GDM1 (cell line): ENCODE measurements around the gene MELTF.

Experiments used
- DNase-seq: peaks from one replicate; lab custom pipeline; 2025; lab: John Stamatoyannopoulos, UW

MELTF gene

GRCh38 chr3:196991581-196992460 is 37.8 kb downstream of the MELTF start:
- DNase-seq = no peak

GRCh38 chr3:196990601-196991007 is 39.0 kb downstream of the MELTF start:
- no peak for DNase-seq

- DNase-seq = no peak
These were observed 39.8 kb downstream of the MELTF start for GRCh38 chr3:196989721-196990262.

DNA sequence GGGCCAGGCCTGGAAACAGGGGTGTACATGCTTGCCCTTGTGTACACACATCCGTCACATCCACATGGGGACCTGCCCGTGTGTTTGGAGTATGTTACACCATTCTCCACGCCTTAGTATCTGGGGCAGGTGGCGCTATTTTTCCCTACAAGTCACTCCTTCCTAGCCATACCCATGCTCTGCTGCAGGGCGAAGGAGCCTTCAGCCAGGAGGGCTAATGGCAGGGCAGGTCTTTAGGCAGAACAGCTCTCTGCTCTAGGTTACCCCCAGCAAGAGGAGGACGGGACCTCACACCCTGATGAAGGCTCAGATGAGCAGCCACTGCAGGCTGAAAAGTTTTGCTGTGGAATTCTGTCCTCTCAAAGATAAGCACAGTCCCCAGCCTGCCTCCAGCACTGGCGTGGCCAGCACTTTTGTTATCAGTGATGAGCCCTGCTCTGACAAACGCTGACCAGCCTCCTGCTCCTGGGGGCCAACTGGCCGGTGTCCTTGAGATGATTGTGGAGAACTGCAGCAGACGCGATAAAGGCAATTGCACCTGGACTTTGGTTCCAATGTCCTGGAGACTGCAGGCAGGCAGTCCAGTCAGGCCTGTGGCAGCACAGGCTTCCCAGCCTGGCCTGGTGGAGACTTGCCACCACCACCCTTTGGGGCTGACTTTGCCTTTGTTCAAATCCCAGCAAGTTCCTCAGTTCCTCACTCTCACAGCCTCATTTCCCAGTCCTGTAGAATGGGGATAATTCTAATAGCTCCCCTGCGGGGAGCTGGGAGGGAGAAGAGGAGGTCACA is 41.2 kb downstream of the MELTF start:
- DNase-seq = no peak

GRCh38 chr3:196987022-196987421 is 42.6 kb downstream of the MELTF start:
- no peak for DNase-seq

- DNase-seq = no peak
These were observed 43.4 kb downstream of the MELTF start for GRCh38 chr3:196985954-196986885.

DNA sequence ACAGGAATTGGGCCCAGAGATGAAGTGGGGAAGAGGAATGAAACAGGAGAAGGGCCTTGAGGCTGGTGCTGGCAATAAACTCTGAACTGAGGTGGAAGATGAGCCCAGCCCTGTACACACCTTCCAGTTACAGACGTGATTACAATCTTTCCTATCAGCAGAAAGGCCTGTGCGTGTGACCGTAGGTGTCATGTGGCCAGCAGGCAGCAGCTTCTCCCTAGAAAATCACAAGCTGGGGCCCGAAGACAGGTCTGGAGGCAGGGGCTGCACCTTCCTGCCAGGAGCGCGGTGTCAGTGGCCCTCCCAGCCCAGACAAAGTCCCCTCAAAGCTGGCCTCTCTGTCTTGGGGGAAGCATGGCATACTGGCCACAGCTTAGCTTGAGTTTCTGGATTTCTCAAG is 44.3 kb downstream of the MELTF start:
- no peak for DNase-seq

GRCh38 chr3:196983186-196983585 is 46.4 kb downstream of the MELTF start:
- no peak for DNase-seq

DNA sequence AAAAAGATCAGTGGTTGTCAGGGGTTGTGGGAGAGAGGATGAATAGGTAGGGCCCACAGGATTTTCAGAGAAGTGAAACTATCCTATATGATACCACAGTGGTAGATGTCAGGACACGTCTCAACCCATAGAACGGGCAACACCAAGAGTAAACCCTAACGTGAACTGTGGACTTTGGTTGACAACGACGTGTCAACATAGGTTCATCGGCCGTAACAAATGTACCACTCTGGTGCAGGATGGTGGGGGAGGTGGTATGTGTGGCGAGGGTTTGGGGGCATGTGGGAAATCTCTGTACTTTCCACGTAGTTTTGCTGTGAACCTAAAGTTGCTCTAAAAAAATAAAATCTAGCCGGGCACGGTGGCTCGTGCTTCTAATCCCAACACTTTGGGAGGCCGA is 48.0 kb downstream of the MELTF start:
- DNase-seq = no peak

- DNase-seq = no peak
These were observed 50.1 kb downstream of the MELTF start for GRCh38 chr3:196979545-196979944.

- DNase-seq = no peak
These were observed 52.7 kb downstream of the MELTF start for GRCh38 chr3:196976941-196977340.

- DNase-seq = no peak
These were observed 54.3 kb downstream of the MELTF start for GRCh38 chr3:196975349-196975748.

DNA sequence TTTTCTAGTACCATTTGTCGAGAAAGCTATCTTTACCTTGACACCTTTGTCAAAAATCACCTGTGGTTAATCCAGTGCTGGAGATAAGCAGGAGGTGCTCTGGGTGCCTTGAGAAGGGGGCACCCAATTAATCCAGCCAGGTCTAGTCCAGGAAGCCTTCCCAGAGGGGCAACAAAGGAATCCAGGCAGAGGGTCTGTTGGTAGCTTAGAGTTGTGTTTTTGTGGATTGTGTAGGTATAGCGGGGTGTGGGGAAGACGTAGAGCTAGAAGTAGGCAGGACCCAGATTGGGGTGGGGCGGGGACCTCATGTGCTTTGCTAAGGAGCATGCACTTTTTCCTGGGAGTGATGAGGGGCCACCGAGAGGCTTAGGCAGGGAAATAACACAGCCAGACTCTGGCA is 55.0 kb downstream of the MELTF start:
- DNase-seq = no peak

DNA sequence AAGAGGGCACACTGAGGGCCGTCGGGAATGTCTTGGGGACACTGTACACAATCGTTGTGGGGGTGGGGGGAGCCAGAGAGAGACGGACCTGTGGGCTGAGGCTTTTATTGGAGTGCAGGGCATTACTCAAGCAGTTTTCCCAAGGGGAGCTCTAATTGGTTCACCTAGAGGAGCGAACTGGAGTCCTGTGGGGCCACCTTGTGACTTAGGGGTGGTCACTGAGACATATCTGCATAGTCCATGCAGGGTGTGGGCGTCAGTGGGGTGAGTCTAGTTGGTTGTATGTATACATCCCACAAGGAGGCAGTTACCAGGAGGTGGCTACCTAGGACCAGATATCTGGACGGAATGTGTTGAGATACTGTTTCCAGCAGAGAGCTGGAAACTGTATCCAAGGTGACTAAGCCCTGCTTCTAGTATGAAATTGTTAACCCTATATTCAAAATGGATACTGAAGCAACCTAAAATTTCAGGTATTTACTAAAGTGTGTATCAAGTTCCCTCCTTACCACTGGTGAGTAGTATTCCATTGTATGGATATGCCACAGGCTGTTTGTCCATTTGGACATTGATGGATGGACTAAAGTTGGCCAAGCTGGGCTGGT is 58.4 kb downstream of the MELTF start:
- no peak for DNase-seq

DNA sequence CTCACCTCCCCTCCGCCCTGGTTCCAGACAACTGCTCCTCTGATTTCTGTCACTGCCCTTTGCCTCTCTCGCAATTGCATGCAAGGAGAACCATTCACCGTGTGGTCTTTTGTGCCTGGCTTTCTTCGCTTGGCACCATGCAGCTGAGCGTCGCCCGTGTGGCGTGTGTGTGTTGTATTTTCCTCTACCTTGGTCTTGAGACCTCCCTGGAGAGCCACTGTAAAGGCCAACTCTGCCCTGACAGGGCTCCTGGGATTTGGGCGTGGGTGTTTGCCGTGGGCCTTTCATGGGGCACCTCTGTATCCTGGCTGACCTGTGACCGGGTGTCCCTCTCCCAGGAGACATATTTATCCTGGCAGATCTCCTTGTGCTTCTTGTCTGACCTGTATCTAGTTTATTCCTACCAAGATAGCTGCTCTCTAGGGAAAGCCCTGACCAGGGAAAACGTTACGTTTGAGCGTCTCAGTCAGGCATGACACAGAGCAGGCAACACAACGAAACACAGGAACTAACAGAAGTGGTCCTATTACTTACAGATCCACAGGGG is 59.0 kb downstream of the MELTF start:
- no peak for DNase-seq

DNA sequence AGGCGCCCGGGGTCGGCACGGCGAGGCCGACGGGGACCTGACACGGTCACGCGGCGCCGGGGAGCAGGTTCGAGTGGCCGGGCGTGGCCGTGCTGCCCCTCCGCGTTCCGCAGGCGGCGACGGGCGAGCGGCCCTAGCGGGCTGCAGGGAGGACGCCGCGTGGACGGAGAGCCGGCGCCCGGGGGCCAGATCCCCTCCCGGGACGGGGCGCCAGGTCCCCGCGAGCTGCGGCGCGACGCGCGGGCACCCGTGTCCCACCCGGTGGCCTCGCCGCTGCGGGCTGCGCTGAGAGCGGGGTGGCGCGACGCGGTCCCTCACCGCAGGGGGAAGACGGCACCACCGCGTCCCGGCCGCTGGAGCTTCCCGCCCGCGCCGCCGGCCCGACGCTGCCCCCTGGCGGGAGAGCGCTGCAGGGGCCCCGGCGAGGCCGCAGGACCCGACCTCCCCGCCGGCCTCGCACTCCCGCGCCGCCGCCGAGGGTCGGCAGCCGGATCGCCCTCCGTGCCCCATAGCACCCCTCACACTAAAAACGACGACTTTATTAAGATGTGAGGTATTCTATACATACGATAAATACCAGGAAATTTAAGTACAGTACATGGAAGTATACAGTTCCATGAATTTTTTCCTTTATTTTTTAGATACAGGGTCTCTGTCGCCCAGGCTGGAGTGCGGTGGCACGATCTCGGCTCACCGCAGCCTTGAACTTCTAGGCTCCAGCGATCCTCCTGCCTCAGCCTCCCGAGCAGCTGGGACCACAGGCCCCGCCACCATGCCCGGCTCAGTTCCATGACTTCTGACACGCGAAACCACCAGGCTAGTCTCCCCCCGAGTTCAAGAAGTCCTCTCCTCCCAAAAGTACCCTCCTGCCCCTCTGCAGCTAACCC is 59.7 kb downstream of the MELTF start:
- DNase-seq = peak; percentile 70

DNA sequence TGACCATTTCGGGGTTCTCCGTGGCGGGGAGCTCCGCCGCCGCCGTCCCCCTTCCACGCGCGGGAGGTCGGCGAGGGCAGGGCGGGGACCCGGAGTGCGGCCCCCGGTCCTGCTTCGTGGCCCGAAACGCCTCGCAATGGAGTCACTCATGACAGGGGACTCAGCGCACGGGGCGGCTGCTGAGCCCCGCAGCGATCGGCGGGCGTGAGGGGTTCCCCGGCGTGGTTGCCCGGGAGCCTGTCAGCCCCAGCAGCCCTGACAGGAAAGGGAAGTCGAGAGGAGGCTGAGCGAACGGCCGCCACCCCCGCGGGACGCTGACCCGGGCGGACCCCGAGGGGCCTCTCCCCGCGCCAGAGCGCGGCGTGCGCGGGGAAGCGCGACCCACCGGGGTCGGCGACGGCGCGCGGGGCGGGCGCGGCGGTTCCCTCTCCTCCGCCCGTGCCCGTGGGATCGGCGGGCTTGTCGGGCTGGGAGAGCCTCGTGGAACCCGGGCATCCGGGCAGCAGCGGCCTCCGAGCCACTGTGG is 60.4 kb downstream of the MELTF start:
- peak; percentile 40 for DNase-seq

DNA sequence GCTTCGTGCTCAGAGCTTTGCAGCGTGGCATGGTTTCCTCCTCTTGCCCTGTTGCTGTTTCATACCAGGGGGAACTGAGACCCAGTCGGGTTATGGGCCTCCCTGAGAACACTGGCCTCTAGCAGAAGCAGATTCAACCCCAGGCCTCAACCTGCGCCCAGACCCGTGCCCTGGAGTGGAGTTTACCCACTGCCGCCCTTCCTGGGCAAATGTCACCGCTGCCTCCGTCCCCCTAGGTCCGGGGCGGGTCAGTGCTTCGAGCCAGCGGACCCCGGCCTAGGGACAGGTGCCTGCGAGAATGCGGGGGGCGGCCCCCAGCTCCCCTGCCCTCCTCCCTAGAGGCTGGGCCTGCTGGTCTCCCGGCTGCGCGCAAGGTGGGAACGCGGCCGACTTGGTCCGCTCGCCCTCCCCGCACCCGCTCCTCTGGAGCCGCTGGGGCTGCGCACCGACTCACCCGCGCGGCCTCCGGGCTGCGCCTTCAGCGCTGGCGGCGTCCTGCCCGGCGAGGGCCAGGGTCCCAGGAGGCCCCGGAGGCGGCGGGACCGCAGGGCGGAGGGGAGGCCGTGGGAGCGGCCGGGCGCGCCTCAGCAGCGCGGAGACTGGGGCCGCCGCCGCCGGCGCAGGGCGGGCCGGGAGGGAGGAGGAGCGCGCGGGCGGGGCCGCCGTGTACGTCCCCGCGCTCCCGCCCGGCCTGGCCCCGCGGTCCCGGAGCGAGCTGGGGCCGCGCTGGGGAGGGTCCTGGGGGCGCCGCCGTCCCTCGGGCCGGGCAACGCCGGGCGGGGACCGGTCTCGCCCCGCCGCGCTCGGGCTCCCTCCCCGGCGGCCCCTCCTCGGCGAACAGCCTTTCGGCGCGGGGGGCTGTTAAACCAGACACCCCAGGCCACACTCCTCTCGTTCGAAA is 61.1 kb downstream of the MELTF start, which contains the start of gene PIGZ:
PIGZ (minus strand) TSS at position 601 of the 901 bp plus-strand sequence. CDS start 16,802 bp downstream, outside the sequence.
- peak; percentile 54 for DNase-seq
